GM18519 (cell line): ENCODE data around the gene GGNBP2.
"Not testable (repeated sequence)": the region's sequence is repeated elsewhere in the genome, so short reads cannot be mapped to it uniquely, and the experiment has no call there.

ENCODE experiments used
- ATAC-seq: cut with Tn5 transposase; IDR thresholded peaks from one replicate; pipeline ENCODE4 v1.9.1; 2021; ENCODE audit warnings: mild to moderate bottlenecking, moderate library complexity; ENCODE audit not compliant: unreplicated experiment, low FRiP score

GGNBP2 gene

DNA sequence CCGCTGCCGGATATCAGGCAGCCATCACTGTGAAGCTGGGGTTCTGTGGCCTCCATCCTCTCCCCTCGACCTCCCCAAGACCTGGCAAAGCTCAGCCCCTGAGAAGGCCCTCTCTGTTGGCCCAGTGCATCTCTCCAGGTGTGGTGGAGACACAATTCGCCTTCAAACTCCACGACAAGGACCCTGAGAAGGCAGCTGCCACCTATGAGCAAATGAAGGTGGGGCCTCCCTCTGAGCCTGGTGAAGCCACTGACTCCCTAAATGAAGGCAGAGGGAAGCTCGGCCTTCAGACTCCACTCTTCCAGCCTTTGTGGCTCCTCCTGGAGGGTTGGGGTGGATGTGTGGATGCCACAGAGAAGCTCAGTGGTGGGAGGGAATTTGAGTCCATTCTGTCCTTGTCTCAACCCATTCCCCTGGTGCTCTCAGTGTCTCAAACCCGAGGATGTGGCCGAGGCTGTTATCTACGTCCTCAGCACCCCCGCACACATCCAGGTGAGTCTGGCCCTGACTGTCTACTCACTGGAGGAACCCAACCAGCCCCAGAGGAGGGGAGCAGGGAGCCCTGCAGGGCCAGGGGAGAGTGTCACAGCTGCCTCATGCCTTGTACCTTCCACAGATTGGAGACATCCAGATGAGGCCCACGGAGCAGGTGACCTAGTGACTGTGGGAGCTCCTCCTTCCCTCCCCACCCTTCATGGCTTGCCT, 55.0 kb downstream of the GGNBP2 start:
- ATAC-seq, result no peak

DNA sequence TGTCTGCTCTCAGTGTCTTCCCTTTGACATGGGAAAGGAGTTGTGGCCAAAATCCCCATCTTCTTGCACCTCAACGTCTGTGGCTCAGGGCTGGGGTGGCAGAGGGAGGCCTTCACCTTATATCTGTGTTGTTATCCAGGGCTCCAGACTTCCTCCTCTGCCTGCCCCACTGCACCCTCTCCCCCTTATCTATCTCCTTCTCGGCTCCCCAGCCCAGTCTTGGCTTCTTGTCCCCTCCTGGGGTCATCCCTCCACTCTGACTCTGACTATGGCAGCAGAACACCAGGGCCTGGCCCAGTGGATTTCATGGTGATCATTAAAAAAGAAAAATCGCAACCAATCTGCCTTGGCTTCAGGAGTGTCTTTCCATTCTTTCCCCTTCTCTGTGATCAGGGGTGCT, 55.7 kb downstream of the GGNBP2 start:
- no peak for ATAC-seq

DNA sequence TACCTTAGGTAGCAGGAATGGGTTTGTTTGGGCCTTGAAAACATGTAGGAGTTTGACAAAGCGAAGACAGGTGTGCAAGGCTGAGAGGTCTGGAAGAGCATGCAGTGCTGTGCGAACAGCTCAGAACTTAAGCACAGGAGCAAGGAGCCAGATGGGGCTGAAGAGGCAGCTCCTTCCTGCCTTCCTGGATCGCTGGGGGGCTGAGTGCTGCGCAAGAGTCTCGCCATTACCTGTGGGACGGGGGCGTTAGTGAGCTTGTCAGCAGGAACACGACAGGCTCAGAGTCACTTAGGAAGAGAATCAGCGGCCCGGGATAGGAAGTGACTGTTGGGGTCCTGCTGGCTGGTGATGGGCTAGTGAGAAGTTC, 56.2 kb downstream of the GGNBP2 start:
- ATAC-seq, result no peak

DNA sequence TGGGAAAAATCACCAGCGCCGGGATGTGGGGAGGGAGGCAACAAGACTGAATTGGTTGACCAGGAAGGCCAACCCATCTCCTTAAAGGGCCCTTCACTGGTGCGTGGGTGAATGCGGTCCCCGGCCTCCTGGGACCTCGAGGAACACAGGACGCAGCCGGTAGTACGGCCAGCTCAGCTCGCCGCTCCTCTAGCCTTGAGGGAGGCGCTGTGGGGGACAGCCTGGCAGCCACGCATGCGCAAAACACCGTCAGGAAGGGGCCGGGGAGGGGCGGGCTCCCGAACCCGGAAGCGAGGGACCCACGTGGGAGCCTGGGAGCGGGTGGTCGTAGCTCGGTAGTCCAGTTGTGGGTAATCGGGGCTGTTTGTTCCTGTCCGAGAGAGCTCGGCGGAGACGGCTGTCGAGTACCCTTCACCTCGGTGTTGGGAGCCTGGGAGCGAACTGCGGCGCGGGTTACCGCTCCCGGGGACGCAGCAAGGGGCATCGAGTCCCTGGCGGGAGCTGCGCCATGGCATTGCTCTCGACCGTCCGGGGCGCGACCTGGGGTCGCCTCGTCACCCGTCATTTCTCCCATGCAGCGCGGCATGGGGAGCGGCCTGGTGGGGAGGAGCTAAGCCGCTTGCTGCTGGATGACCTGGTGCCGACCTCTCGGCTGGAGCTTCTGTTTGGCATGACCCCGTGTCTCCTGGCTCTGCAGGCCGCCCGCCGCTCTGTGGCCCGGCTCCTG, 56.7 kb downstream of the GGNBP2 start, which contains the start of gene MRM1:
Gene MRM1 (plus strand): TSS at position 281 of the 727 bp plus-strand sequence. CDS start 228 bp downstream, at position 509.
- ATAC-seq, result no peak

DNA sequence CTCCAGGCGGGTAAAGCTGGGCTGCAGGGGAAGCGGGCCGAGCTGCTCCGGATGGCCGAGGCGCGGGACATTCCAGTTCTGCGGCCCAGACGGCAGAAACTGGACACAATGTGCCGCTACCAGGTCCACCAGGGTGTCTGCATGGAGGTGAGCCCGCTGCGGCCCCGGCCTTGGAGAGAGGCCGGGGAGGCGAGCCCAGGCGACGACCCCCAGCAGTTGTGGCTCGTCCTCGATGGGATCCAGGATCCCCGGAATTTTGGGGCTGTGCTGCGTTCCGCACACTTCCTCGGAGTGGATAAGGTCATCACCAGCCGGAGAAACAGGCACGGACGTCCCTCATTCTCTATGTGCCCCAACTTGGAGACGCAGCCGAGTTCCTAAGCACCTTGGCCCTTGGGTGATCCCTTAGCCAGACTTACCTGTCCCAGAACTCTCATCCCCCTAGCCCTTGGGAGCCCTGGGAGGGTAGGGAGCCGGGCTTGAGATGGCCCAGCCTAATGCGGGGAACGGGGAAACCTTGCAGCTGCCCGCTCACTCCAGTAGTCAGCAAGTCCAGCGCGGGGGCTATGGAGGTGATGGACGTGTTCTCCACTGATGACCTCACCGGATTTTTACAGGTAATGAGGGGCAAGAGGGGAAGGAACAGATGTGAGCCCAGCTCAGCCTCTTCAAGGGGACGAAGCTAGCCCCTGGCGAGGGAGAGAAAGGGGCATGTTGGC, 57.5 kb downstream of the GGNBP2 start:
- no peak for ATAC-seq

DNA sequence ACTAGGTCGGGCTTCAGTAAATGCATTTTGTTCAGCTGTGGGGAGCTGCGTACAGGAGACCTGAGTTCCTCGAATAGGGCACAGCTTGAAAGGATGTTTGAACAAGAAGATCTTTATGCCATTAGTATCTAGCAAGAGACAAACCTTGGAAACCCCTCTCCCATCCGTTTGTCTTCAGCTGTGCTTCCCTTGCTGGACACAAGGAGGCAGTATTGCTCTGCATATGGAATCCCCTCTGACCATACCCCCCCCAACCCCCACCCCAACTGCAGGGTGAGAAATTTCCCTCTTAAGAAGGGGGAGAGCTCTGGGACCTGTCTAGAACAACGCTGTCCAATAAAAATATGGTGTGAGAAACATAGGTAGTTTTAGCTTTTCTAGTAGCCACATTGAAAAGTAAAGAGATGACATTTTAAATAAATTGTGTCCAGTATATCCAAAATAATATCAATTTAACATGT, 58.2 kb downstream of the GGNBP2 start:
- ATAC-seq, result no peak

DNA sequence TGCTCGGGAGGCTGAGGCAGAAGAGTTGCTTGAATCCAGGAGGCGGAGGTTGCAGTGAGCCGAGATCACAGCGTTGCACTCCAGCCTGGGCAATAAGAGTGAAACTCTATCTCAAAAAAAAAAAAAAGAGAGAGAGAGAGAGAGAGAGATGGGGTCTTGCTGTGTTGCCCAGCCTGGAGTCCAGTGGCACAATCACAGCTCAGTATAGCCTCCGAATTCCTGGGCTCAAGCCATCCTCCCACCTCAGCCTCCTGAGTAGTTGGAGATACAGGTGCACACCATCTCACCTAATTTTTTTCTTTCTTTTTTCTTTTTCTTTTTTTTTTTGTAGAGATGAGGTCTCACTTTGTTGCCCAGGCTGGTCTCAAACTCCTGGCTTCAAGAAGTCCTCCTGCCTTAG, 60.3 kb downstream of the GGNBP2 start:
- ATAC-seq, result not testable (repeated sequence)

DNA sequence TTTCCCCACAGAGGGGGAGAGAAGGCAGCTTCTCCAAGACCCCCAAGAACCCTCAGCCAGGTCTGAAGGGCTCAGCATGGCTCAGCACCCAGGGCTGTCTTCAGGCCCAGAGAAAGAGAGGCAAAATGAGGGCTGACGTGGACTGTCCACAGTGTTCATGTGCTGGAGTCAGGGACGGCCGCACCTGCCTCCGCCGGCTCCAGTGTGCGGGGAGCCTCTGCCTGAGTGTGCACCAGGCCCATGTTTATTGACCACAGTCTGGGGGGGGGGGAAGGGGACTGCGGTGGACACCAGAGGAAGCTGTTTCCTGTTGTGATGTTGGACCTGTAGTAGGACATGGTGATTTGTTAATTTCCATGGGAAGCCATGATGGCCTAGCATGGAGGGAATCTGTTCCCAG, 63.6 kb downstream of the GGNBP2 start:
- no peak for ATAC-seq

DNA sequence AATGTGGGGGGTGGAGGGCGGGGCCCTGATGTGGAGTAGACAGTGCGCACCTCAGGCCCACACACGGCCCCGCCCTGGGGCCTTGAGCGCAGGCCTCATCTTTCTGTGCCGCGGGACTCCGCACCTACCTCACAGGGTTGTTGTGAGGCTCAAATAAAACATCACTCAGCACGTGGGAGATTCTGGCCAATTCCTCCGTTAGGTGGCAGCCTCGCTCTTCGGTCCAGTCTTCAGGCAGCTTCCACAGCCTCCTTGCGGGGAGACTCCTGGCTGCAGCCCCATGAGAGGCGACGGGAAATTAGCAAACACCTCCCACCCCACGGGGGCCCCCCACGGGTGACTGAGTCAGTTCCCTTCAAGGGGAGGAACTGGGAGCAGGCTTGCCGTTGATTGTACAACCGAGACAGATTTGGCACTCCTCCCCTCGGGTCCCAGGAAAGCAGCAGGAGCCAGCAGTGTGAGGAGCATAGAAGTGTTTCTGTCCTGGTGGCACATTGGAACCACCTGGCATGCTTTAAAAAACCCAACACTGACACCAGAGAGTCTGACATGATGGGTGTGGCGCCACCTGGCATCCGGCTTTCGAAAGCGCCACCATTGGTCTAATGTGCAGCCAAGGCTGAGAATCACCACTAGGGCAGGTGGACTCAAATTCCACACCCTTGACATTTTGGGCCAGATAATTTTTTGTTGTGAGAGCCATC, 64.2 kb downstream of the GGNBP2 start:
- ATAC-seq, result no peak

DNA sequence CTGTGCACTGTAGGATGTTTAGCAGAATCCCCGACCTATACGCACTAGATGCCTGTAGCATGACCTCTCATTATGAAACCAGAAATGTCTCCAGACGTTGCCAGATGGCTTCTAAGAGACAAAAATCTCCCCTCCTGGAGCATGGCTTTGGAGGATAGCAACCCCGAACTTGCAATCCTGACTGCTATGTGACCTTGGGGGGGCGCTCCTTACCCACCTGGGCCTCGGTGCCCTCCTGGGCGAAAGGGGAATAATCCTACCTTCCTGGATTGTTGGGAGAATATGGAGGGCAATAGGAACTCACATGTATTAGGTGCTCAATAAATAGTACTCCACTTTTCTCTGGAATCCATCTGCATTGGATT, 64.8 kb downstream of the GGNBP2 start:
- no peak for ATAC-seq

DNA sequence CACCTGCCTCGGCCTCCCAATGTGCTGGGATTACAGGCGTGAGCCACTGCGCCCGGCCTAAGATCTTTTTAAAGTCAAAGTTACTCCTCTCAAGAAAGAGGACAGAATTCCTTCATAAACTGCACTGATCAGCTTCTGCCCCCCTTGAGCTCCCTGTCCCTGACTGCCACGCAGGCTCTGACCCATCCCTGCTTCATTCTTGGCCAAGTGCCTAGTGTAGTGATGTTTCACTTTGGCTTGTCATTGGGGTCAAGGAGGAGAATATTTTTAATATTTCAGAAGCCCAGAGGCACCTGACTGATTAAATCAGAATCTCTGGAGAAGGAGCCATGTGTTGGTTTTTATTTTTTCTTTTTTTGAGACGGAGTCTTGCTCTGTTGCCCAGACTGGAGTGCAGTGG, 65.8 kb downstream of the GGNBP2 start:
- ATAC-seq, result no peak

DNA sequence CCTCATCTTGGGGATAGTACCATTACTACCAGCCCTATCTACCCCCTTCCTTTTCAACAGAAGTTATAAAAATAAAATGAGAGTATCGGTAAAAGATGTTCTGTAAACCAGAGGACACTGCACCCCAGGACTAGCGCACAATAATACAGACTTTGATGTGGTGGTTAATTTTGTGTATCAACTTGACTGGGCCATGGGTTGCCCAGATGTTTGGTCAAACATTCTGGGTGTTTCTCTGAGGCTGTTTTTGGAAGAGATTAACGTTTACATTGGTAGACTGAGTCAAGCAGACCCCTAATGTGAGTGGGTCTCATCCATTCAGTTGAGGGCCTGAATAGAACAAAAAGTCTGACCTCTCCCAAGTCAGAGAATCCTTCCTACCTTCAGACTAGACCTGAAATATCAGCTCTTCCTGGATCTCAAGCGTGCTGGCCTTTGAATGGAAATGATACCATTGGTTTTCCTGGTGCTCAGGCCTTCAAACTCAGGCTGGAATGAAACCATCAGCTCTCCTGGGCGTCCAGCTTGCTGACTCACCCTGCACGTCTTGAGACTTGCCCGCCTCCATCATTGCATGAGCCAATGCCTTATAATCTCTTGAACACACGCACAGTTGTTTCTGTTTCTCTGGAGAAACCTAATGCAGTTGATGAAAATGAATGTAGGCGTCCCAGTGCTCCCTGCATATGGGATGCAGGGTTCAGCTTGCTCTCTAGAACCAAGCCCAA, 66.8 kb downstream of the GGNBP2 start:
- no peak for ATAC-seq

DNA sequence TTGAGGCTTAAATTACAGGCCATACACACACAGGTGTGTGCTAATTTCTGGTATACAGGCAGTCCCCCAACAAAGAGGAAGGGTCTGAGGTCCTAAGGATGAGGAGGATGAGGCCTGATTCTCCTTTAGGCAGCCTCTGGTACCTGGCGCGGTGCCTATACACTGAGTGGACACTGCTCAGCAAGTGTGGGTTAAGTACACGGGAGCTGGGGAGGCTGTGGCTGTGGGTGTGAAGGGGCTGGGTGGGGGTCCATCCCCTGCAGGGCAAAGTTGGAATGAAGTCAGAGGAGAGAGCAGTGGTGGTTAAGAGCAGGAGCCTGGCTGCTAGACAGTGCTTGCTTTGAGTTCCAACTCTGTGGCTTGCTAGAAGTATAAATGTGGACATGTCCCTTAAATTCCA, 67.6 kb downstream of the GGNBP2 start:
- no peak for ATAC-seq

DNA sequence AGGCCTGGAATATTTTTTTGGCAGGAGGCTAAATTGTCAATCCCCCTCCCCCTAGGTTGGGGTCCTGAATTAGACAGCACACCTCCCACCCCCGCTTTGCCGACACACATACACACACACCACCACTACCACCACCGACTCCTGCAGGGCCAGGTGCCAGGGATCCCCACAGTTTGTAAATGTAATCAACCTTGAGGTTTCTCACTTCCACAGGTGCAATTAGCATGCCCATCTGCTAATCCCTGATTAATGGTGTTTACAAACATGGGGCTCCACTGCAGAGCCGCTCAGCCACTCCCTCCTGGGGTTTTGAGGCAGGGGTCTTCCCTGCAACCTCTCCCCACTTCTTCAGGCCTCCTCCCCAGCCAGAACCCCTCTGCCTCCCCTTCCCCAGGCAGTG, 68.4 kb downstream of the GGNBP2 start:
- ATAC-seq, result no peak

DNA sequence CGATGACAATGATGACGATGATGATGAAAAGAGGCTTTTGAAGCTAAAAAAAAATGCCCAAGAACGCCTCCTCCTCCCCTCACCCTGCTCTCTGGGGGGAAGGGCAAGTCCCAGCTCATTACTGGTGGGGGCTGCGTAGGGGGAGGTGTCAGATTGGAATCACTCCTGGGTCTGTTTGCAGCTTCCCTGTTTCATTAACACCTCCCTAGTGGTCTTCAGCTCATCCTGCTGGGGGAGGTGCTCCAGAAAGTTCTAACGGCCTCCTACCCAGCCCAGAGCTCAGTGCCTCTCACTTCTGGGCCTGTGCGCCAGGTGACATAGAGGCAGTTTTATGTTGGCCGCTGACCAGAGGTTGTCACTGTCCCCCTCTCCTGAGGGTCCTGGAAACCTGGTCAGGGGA, 69.4 kb downstream of the GGNBP2 start:
- ATAC-seq, result no peak

DNA sequence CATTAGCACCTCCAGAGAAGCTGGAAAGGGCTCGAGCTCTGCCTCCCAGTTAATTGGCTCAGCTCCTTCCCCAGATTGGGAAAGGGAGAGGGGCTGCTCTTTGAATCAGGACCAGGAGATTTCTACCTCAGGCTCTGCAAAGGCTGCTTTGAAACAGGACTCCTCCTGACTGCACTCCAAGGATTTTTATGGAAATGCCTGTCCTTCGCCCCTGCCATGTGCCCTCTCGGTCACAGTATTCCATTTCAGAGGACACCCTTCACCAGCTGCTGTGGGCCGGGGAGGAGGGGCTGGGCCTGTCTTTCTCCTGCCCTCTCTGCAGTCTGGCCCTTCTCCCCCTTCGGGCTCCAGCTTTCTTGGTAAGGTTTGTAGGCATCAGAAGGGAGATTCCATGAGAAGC, 70.2 kb downstream of the GGNBP2 start:
- no peak for ATAC-seq

DNA sequence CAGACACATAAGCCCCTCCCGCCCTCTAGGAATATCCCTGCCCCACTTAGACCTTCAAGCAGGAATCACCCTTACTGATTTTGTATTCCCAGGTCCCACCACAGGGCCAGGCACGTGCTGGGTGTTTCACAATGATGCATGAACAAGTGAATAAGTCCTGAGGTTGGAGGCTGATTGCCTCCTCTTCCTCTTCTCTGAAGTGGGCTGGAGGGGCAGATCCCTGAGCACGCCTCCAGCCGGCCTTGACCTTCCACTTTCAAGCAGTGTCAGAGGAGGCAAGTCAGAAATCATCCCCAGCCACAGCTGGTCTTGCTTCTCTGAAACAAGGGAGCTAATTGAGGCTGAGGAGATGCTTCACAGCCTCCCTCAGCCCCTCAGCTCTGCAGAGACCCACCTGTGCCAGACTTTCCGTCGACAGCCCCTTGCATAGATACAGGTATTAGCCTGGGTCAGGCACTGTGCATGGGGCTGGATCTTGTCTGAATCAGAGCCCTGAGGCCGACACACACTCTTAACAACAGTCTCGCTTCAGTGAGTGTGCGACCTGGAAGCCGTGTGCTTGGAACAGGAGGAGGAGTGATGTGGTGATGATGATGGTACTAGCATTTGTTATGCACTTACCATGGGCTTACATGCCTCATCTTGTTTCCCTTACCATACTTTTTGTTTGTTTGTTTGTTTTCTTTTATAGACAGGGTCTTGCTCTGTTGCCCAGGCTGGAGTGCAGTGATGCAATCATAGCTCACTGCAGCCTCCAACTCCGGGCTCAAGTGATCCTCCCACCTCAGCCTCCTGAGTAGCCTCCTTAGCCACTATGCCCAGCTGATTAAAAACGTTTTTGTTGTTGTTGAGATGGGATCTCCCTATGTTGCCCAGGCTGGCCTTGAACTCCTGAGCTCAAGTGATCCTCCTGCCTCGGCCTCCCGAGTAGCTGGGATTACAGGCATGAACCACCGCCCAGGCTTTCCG, 71.6 kb downstream of the GGNBP2 start:
- ATAC-seq, result no peak

DNA sequence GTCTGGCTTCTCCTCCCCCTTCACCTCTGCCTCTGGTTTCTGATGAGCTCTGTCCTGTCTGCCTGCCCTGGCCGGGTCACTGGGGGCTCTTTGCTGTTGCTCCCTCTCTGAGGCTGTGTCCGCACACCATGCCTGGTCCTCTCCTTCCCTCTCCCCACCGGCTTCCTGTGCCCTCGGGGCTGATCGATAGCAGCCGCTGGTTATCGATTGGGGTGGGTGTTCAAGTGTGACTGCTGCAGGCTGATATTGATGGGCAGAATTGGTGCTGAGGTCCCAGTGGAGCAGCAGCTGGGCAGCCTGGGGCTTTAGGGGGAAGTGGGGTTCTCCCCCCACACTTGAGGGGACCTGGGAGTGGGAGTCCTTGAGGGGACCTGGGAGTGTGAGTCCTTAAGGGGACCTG, 73.1 kb downstream of the GGNBP2 start:
- no peak for ATAC-seq

DNA sequence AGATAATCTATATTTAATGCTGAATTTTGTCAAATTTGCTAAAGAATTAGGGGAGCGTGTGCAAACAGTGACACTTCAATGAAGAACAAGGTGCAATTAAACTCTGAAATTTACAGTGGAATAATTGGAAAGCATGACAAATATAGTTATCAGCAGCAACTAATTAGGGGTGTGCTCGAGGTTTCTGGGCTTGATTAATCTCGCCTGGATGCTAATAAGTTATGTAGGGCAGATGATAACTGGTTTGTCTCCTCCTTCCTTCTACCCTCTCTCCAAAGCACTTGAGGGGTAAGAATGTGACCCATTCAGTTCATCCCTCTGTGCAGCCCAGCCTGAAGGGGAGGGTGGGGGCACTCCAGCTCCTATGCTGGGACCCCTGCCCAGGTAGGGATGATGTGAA, 78.6 kb downstream of the GGNBP2 start:
- ATAC-seq, result no peak
